Neural progenitor cell (in vitro differentiated cells): ENCODE results near the gene SRCIN1. TPM values are rescaled to one million over a fixed set of nuclear protein-coding genes. Genes with fewer than 3 reads are reported as not detected.
A peak's percentile ranks its signal among the peaks of the same experiment; 100 is the strongest.

Experiments used
- DNase-seq: peaks from one replicate; pipeline ENCODE4 v3.0.0-alpha.2; 2016; ENCODE audit warnings: low spot score
- H2AFZ ChIP-seq: fragments of 200-600 bp; sonication (generic); replicated peaks from 2 replicates; pipeline ENCODE4 v1.6.1; 2016; ENCODE audit warnings: antibody characterized with exemption
- H3F3A ChIP-seq: fragments of 200-600 bp; sonication (generic); 2 replicates; pipeline ENCODE4 v1.6.1; 2016; ENCODE audit warnings: antibody characterized with exemption, low read depth
- H3K27ac ChIP-seq: fragments of 200-600 bp; sonication (generic); 2 replicates; pipeline ENCODE4 v1.5.1; 2016; ENCODE audit warnings: mild to moderate bottlenecking
- H3K27me3 ChIP-seq: fragments of 200-600 bp; sonication (generic); 2 replicates; pipeline ENCODE4 v1.6.1; 2016; ENCODE audit warnings: mild to moderate bottlenecking, moderate library complexity
- H3K36me3 ChIP-seq: fragments of 200-600 bp; sonication (generic); 2 replicates; pipeline ENCODE4 v1.5.1; 2016
- H3K4me1 ChIP-seq: fragments of 200-600 bp; sonication (generic); 2 replicates; pipeline ENCODE4 v1.6.1; 2016; ENCODE audit warnings: mixed run types
- H3K4me2 ChIP-seq: fragments of 200-600 bp; sonication (generic); 2 replicates; pipeline ENCODE4 v1.6.1; 2016
- H3K4me3 ChIP-seq: fragments of 200-600 bp; sonication (generic); 2 replicates; pipeline ENCODE4 v1.5.1; 2016
- H3K79me2 ChIP-seq: fragments of 200-600 bp; sonication (generic); 2 replicates; pipeline ENCODE4 v1.6.1; 2016; ENCODE audit warnings: low read depth
- H3K9ac ChIP-seq: fragments of 200-600 bp; sonication (generic); 2 replicates; pipeline ENCODE4 v1.6.1; 2016
- H3K9me3 ChIP-seq: fragments of 200-600 bp; sonication (generic); 2 replicates; pipeline ENCODE4 v1.5.1; 2016; ENCODE audit warnings: low read depth
- H4K20me1 ChIP-seq: fragments of 200-600 bp; sonication (generic); 2 replicates; pipeline ENCODE4 v1.6.1; 2016; ENCODE audit warnings: low read depth
- H3K27ac Mint-ChIP-seq: 3 replicates; pipeline ENCODE4 v1.8.0; 2021; ENCODE audit warnings: mixed read lengths
- H3K27me3 Mint-ChIP-seq: 2 replicates; pipeline ENCODE4 v1.8.0; 2022; ENCODE audit warnings: low read depth, mild to moderate bottlenecking, inconsistent platforms, moderate library complexity, mixed read lengths; ENCODE audit not compliant: insufficient read depth
- H3K36me3 Mint-ChIP-seq: 3 replicates; pipeline ENCODE4 v1.8.0; 2021; ENCODE audit warnings: mixed read lengths
- H3K4me1 Mint-ChIP-seq: 3 replicates; pipeline ENCODE4 v1.8.0; 2021; ENCODE audit warnings: mixed read lengths
- H3K4me3 Mint-ChIP-seq: 3 replicates; pipeline ENCODE4 v1.8.0; 2021; ENCODE audit warnings: mild to moderate bottlenecking, moderate library complexity, mixed read lengths
- H3K9me3 Mint-ChIP-seq: 3 replicates; pipeline ENCODE4 v1.8.0; 2020; ENCODE audit warnings: mixed read lengths
- EZH2 ChIP-seq: fragments of 200-600 bp; sonication (generic); IDR thresholded peaks from 2 replicates; pipeline ENCODE4 v1.6.1; 2017; ENCODE audit warnings: antibody characterized with exemption, mild to moderate bottlenecking, moderate library complexity
- EZH2phosphoT487 ChIP-seq: fragments of 200-600 bp; sonication (generic); IDR thresholded peaks from 2 replicates; pipeline ENCODE4 v1.6.1; 2017; ENCODE audit warnings: antibody characterized with exemption
- total RNA-seq: library from RNA; depleted of rRNA; stranded (reverse); fragments of >200 nt; gene quantifications from 2 replicates; pipeline ENCODE4 v1.2.3, GENCODE V29; 2015; ENCODE audit warnings: low replicate concordance
- TF ChIP-seq, protein P1 (sequence below): fragments of 200-600 bp; sonication (generic); IDR thresholded peaks from 2 replicates; pipeline ENCODE4 v1.5.1; 2017; ENCODE audit warnings: antibody characterized with exemption, mild to moderate bottlenecking

Gene SRCIN1
- total RNA-seq, 1 donor from 2014 or later: 3.8 TPM

DNA sequence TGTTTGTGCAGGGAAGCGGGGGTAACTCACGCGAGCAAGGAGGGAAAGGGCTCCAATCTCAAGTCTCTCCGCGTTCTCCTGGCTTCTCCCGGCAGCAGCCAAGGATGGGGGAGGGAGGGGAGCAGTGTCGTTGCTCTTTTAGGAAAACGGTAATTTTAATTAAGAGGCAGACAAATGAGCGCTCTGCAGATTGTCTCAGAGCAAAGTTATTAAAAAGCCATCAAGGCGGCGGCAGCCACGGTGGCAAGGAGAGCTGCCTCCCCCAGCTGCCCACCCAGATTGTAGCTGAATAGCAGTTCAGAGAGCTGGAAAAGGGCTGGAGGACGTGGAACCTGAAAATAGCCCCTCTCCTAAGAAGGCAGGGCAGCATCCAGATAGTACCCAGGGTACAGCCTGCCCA is 11.6 kb downstream of the SRCIN1 start:
- H3K27me3 ChIP-seq: no peaks in the 10 kb centered on the region
- H3K4me1 ChIP-seq: peaks cover 37% of the 10 kb centered on the region
- H3K27me3 Mint-ChIP-seq: peaks cover 5% of the 10 kb centered on the region
- H3K36me3 ChIP-seq: no peaks in the 10 kb centered on the region
- no peaks in the 10 kb centered on the region for H3K9me3 ChIP-seq
- peaks cover 10% of the 10 kb centered on the region for H3F3A ChIP-seq
- no peaks in the 10 kb centered on the region for H3K9me3 Mint-ChIP-seq
- H3K4me2 ChIP-seq: no peak overlapping the region
- H3K4me3 ChIP-seq: no peak overlapping the region
- H3K36me3 Mint-ChIP-seq: no peaks in the 10 kb centered on the region
- no peak overlapping the region for H3K4me3 Mint-ChIP-seq
- no peak overlapping the region for H3K27ac ChIP-seq
- TF ChIP-seq, protein P1, sequence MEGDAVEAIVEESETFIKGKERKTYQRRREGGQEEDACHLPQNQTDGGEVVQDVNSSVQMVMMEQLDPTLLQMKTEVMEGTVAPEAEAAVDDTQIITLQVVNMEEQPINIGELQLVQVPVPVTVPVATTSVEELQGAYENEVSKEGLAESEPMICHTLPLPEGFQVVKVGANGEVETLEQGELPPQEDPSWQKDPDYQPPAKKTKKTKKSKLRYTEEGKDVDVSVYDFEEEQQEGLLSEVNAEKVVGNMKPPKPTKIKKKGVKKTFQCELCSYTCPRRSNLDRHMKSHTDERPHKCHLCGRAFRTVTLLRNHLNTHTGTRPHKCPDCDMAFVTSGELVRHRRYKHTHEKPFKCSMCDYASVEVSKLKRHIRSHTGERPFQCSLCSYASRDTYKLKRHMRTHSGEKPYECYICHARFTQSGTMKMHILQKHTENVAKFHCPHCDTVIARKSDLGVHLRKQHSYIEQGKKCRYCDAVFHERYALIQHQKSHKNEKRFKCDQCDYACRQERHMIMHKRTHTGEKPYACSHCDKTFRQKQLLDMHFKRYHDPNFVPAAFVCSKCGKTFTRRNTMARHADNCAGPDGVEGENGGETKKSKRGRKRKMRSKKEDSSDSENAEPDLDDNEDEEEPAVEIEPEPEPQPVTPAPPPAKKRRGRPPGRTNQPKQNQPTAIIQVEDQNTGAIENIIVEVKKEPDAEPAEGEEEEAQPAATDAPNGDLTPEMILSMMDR: no peak
- TF ChIP-seq EZH2phosphoT487 (no peak), EZH2 (no peak)
- peaks cover 90% of the 10 kb centered on the region for H4K20me1 ChIP-seq
- no peak overlapping the region for H2AFZ ChIP-seq
- no peaks in the 10 kb centered on the region for H3K79me2 ChIP-seq
- no peak overlapping the region for H3K27ac Mint-ChIP-seq
- peaks cover 71% of the 10 kb centered on the region for H3K4me1 Mint-ChIP-seq
- no peak overlapping the region for H3K9ac ChIP-seq
- DNase-seq: no peak

DNA sequence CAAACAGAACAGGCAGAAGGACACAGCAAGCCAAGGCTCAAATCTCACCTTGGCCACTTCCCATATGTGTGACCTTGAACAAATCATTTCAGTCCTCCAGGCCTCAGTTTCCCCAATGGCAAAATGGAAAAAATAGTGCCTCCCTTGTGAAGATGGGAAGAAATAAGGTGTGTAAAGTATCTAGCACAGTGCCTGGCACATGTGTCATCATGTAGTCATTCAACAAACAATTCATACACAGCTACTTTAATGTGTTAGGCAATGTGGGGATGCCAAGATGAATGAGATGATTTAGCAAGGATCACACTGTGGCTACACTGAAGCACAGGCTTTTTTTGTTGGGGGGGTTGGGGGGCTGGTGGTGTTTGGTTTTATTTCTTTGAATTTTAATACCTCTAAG is 13.3 kb downstream of the SRCIN1 start:
- peaks cover 76% of the 10 kb centered on the region for H3K4me1 Mint-ChIP-seq
- TF ChIP-seq EZH2: no peak
- no peak for TF ChIP-seq EZH2phosphoT487
- TF ChIP-seq, protein P1: no peak
- H3K4me3 Mint-ChIP-seq: peak overlapping the region; percentile 1
- H3K9me3 ChIP-seq: no peaks in the 10 kb centered on the region
- H3K27me3 ChIP-seq: no peaks in the 10 kb centered on the region
- H3K79me2 ChIP-seq: no peaks in the 10 kb centered on the region
- H4K20me1 ChIP-seq: peaks cover 93% of the 10 kb centered on the region
- H3F3A ChIP-seq: peaks cover 17% of the 10 kb centered on the region
- H3K36me3 ChIP-seq: no peaks in the 10 kb centered on the region
- H3K4me3 ChIP-seq: no peak overlapping the region
- peaks cover 39% of the 10 kb centered on the region for H3K4me1 ChIP-seq
- no peak overlapping the region for H3K27ac Mint-ChIP-seq
- no peak overlapping the region for H3K4me2 ChIP-seq
- no peak overlapping the region for H3K27ac ChIP-seq
- H2AFZ ChIP-seq: no peak overlapping the region
- no peaks in the 10 kb centered on the region for H3K9me3 Mint-ChIP-seq
- H3K36me3 Mint-ChIP-seq: no peaks in the 10 kb centered on the region
- H3K9ac ChIP-seq: no peak overlapping the region
- H3K27me3 Mint-ChIP-seq: peaks cover 9% of the 10 kb centered on the region
- no peak for DNase-seq

DNA sequence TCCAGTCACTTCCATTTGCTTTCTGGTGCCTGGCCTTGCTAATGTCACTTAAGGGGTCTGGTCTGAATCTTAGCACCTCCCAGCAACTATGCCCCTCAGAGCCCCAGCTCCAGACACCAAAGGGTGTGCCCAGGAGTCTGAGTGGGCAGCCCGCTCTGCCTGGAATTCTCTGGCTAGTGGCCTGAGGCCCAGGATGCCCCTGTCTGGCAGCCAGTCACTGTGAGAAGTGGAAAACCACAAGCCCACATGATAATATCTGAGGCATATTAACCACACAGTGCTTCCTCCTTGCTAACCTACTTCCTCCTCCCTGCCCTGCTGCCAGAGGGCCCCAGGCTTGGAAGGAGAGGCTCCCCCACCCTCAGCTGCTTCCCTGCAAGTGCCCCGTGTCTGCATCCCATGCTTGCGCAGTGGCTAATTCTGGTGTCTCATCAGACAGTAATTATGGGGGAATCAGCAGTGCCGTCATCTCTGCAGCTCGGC is 14.0 kb downstream of the SRCIN1 start:
- Mint-ChIP-seq H3K4me1 (peaks cover 72% of the 10 kb centered on the region), H3K4me3 (no peak overlapping the region), H3K36me3 (no peaks in the 10 kb centered on the region), H3K27me3 (peaks cover 14% of the 10 kb centered on the region), H3K27ac (peak overlapping the region; percentile 29), H3K9me3 (no peaks in the 10 kb centered on the region)
- Histone ChIP-seq H3F3A (peaks cover 17% of the 10 kb centered on the region), H3K27ac (no peak overlapping the region), H3K4me3 (no peak overlapping the region), H3K4me2 (no peak overlapping the region), H3K79me2 (no peaks in the 10 kb centered on the region), H3K4me1 (peaks cover 41% of the 10 kb centered on the region), H3K27me3 (no peaks in the 10 kb centered on the region), H3K9ac (no peak overlapping the region), H4K20me1 (peaks cover 93% of the 10 kb centered on the region), H3K9me3 (no peaks in the 10 kb centered on the region), H3K36me3 (no peaks in the 10 kb centered on the region), H2AFZ (no peak overlapping the region)
- no peak for TF ChIP-seq EZH2phosphoT487
- TF ChIP-seq, protein P1: no peak
- TF ChIP-seq EZH2: no peak
- no peak for DNase-seq
